ENCODE data around the gene METAP1D.
"Not testable (repeated sequence)": the region's sequence is repeated elsewhere in the genome, so short reads cannot be mapped to it uniquely, and the experiment has no call there.

METAP1D gene

DNA sequence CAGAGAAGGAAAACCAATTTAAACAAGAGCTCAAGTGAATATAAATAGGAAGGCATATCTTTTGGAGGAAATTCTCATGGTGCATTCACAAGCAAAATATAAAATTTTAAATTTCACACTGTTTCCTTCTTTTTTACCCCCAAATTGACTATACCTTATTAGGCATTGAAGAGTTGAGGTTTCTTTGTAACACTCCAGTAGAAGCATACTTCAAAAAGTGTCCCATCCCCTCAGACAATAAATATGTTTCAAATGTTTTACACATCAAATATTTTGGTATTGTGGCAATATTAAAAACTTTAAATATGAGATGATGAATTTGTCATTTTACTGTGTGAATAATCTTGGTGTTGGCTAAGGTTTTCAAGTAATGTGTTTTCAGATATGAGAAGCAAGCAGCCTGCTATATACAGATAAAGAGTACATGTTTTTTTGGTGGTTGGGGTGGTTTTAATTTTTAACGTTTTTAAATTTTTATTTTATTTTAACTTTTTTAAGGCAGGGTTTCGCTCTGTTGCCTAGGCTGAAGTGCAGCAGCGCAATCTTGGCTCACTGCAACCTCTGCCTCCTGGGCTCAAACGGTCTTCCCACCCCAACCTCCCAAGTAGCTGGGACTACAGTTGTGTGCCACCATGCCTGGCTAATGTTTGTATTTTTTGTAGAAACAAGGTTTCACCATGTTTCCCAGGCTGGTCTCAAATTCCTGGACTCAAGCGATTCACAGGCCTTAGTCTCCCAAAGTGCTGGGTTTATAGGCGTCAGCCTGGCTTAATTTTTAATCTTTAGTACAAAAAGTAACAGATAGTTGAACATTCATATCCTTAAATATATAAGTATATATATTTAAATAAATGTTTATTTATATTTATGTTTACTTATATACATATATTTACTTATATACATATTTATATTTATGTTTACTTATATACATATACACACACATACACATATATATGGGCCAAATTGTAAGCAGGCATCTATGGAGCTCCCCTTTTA lies 49.1 kb downstream of the METAP1D start:
- no peaks in the 10 kb centered on the region for H3K9me3 Mint-ChIP-seq
- H3K27ac Mint-ChIP-seq = no peak overlapping the region
- peaks cover 5% of the 10 kb centered on the region for H3K4me1 Mint-ChIP-seq
- H3K36me3 Mint-ChIP-seq = no peaks in the 10 kb centered on the region
- no peaks in the 10 kb centered on the region for H3K27me3 Mint-ChIP-seq
- DNase-seq = no peak
- CTCF ChIA-PET = interaction anchor here (1.3 kb wide), 1 partner anchor 11 kb away, joined by 3 read pairs; no protein-coding TSS in a partner anchor
- no peak overlapping the region for H3K4me3 Mint-ChIP-seq

DNA sequence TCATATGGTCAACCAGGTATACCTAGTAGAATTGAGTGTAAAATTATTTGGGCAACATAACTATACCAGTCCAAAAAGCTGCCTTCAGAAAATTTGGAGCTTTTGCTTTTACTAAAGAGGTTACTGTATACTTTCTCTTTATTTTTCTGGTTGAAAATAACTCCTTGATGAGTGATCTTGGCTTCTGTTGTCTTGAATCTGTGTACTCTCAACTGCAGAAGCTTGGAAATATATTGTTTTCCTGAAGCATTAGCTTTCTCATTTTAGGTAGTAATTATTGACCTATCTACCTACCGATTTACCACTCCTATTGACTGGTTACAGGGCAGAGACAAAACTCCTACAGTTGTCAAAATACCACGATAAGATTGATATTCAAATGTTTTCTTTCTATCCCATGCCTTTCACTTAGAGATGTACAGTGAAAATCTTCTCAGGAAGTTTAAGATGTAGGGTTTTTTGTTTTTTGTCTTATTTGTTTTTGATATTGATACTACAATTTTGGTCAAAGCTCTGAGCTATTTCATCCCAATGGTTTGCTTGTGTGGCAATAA lies 49.9 kb downstream of the METAP1D start:
- no peaks in the 10 kb centered on the region for H3K9me3 Mint-ChIP-seq
- H3K36me3 Mint-ChIP-seq = no peaks in the 10 kb centered on the region
- CTCF ChIA-PET = interaction anchor here (1.3 kb wide), 1 partner anchor 12 kb away, joined by 3 read pairs; no protein-coding TSS in a partner anchor
- no peak overlapping the region for H3K27ac Mint-ChIP-seq
- H3K4me1 Mint-ChIP-seq = peaks cover 5% of the 10 kb centered on the region
- no peaks in the 10 kb centered on the region for H3K27me3 Mint-ChIP-seq
- DNase-seq = no peak
- H3K4me3 Mint-ChIP-seq = no peak overlapping the region

DNA sequence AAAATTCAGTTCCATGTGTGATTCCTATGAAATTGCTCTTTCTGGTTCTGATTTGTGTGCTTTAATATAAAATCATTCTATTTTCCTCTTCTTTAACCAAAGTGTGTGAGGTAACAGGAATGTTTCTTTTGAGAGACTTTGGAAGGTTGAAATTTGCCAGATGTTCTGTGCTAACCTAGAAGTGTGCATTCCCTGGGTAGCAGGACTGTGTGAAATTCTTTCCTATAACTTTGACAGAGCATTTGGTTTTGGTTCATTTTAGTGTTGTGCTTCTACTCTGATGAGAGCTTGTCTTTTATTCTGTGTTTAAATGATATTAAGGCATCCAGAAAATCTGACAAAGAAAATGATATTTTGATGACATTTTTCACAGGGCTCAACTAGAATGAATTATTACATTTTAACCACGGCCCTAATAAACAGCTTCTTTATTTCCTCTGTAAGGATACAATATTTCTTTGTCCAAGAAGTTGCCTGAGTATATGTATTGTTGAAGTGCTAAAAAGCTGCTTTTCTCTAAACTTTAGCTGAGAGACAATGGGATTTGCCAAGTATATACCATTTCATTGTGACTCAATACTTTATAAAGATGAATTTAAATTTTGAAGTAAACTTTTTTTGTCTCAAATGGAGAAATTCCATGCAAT lies 50.8 kb downstream of the METAP1D start:
- CTCF ChIA-PET = no interaction called here
- no peaks in the 10 kb centered on the region for H3K27me3 Mint-ChIP-seq

DNA sequence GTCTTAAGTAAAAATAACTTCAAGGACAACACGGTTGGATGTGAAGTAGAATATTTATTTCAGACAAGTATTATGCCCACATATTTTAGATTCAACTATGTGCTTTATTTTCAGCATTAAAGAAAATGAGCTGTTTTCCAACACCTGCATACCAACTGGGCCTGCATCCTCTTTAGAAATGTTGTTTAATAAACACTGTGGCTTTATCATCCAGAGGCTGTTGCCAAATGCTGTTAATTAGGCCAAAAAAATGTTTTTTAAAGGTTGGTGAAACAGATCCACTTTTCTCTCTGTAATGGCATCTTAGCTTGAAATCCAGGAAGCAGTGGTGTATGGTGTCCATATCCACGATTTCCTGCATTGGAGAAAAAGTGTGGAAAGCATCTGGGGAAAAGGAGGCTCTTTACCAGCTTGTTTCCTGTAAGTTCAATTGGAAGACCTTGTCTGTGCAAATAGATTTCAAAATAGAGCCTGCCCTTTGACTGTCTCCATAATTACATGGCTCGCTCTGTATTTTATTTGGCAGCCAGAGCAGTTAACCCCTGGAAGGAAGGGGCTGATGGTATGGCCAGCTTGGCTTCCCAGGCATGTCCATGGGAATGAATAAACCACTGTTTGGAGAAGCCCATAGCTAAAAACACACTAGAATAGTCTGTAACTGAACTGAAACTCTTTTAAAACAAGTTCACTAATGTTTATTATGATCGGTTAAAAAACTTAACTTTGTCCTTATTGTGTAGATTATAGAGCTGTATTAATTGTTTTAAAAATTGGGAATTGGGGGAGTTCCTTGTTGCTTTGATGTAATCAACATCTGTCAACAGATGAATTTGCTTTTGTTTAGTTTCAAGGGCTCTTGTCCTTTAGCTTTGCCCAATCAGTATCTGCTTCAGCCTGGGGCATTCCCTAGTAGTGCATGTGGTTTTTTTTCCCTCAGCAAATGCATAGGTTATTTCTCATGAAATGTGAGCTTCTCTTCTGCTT lies 52.5 kb downstream of the METAP1D start:
- CTCF ChIA-PET = no interaction called here
- Mint-ChIP-seq H3K36me3 (no peaks in the 10 kb centered on the region), H3K27ac (no peak overlapping the region), H3K9me3 (no peaks in the 10 kb centered on the region), H3K4me1 (no peaks in the 10 kb centered on the region), H3K27me3 (no peaks in the 10 kb centered on the region), H3K4me3 (no peak overlapping the region)
- no peak for DNase-seq

More for the DNA sequence above, 50.8 kb downstream of the METAP1D start:
- no peak for DNase-seq
- no peak overlapping the region for H3K4me3 Mint-ChIP-seq
- H3K27ac Mint-ChIP-seq = no peak overlapping the region
- peaks cover 5% of the 10 kb centered on the region for H3K4me1 Mint-ChIP-seq
- H3K36me3 Mint-ChIP-seq = no peaks in the 10 kb centered on the region
- H3K9me3 Mint-ChIP-seq = no peaks in the 10 kb centered on the region

DNA sequence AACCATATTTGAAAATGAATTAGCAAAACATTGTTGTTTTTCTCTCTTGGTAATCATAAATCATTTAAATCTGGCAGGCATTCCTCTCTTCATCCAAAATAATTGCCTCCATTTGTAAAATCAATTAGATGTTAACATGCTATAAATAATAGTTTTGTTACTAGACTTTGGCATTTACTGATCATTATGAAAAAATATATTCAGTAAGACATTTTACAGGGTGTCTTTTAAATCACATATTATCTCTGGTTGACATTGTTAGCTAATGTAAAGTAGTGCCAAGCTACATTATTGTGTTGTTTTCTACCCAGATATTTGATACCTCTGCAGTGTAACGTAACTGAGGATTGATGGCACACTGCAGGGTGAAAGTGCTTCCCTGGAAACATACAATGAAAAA lies 53.7 kb downstream of the METAP1D start:
- no peak overlapping the region for H3K27ac Mint-ChIP-seq
- CTCF ChIA-PET = no interaction called here

DNA sequence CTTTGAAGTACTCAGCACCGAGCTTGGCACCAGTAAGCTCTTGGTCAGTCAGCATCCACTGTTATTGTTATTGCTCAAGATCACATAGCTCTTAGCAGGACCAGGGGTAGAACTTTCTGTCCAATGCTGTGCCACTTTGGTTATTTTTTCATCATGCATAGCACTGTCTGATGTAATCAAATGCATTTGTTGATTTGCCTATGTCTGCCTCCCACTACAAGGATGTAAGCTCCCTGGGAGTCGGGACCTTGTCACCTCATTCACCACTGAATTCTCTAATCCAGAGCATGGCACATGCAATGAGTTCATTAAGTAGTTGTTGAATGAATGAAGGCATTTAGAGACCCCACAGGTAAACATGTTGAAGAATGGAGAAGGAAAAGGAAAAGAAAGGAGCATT lies 56.5 kb downstream of the METAP1D start:
- Mint-ChIP-seq H3K4me1 (peaks cover 2% of the 10 kb centered on the region), H3K27ac (no peak overlapping the region), H3K36me3 (no peaks in the 10 kb centered on the region), H3K4me3 (no peak overlapping the region), H3K9me3 (no peaks in the 10 kb centered on the region), H3K27me3 (no peaks in the 10 kb centered on the region)
- CTCF ChIA-PET = no interaction called here
- no peak for DNase-seq

More for the DNA sequence above, 53.7 kb downstream of the METAP1D start:
- no peak for DNase-seq
- Mint-ChIP-seq H3K27me3 (no peaks in the 10 kb centered on the region), H3K36me3 (no peaks in the 10 kb centered on the region), H3K4me1 (no peaks in the 10 kb centered on the region), H3K4me3 (no peak overlapping the region), H3K9me3 (no peaks in the 10 kb centered on the region)

DNA sequence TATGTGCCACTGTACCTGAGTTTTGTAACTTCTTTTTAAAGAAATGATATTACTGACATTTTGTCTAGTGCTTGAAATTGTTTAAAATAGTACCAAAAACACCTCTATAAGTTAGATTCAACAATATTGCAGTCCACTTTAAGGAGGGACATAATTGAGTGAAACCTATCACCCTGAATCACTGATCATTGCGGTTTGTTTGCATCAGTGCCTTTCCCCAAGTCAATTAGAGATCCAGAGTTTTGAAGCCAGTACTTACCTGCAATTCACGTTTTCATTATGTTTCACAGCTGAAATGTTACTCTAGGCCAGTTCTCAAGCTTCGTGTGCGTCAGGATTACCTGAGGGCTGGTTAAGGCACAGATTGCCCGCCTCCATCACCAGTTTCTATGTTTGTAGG lies 58.9 kb downstream of the METAP1D start:
- no peak overlapping the region for H3K27ac Mint-ChIP-seq
- no peak overlapping the region for H3K4me3 Mint-ChIP-seq
- no peak for DNase-seq
- no peaks in the 10 kb centered on the region for H3K36me3 Mint-ChIP-seq
- no peaks in the 10 kb centered on the region for H3K9me3 Mint-ChIP-seq
- H3K4me1 Mint-ChIP-seq = peaks cover 2% of the 10 kb centered on the region
- CTCF ChIA-PET = interaction anchor here (0.6 kb wide), 1 partner anchor 358 kb away, joined by 3 read pairs; no protein-coding TSS in a partner anchor
- no peaks in the 10 kb centered on the region for H3K27me3 Mint-ChIP-seq

DNA sequence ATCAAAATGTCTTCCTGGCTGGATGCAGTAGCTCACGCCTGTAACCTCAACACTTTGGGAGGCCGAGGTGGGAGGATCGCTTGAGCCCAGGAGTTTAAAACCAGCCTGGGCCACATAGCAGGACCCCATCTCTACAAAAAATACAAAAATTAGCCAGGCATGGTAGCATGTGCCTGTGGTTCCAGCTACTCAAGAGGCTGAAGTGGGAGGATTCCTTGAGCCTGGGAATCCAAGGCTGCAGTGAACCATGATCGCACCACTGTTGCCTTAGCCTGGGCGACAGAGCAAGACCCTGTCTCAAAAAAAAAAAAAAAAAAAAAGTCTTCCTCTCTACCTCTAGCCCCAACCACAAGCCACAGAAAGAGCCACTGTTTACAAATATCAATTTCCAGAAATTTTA lies 60.4 kb downstream of the METAP1D start:
- not testable (repeated sequence) for H3K9me3 Mint-ChIP-seq, H3K27me3 Mint-ChIP-seq, H3K27ac Mint-ChIP-seq, H3K36me3 Mint-ChIP-seq, DNase-seq, H3K4me3 Mint-ChIP-seq, H3K4me1 Mint-ChIP-seq
- CTCF ChIA-PET = interaction anchor here (0.7 kb wide), 1 partner anchor 36 kb away, joined by 3 read pairs; no protein-coding TSS in a partner anchor

DNA sequence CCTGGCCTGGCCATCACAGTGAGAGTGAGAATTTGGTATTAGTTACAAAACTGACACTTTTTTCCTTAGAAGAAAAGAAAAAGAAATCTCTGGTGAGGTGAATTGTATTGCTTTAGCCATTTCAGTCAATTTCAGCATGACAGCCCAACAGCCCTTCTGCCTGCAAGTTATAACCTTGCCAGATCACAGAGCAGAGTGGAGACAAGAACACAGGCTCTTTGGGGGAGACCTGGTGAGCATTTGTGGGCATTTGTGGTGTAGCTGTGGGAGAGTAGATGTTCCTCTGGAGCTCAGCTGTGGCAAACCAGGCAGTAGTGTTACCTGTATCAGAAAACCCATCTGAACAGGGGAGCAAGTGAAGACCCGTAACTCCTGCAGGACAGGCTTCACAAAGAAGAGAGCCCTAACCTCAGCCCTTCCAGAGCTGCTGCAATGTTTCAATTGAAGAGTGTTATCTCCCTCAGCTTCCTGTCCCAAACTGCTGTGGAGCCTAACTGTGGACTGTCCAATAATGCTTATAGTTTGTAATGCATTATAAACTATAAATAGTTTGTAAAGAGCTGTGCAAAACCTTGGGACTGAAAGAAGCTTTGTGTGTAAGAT lies 62.8 kb downstream of the METAP1D start:
- CTCF ChIA-PET = interaction anchor here (1.0 kb wide), 1 partner anchor 25 kb away, joined by 4 read pairs; no protein-coding TSS in a partner anchor
- Mint-ChIP-seq H3K27ac (no peak overlapping the region), H3K9me3 (no peaks in the 10 kb centered on the region), H3K4me1 (peaks cover 9% of the 10 kb centered on the region), H3K4me3 (no peak overlapping the region), H3K36me3 (no peaks in the 10 kb centered on the region), H3K27me3 (no peaks in the 10 kb centered on the region)
- DNase-seq = no peak

DNA sequence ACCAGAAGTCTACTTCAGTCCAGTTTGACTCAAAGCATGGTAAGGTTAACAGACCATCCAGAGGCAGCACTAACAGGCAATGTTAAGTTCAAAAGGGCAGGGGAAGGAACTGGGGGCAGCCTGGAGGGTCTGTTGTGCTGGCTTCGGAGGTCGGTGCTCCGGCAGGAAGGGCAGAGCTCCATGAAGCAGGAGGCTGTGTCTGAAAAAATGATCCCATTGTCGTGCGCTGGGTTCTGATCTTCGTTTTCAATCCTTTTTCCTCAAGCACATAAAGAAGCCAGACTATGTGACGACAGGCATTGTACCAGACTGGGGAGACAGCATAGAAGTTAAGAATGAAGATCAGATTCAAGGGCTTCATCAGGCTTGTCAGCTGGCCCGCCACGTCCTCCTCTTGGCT lies 63.7 kb downstream of the METAP1D start:
- no peaks in the 10 kb centered on the region for H3K9me3 Mint-ChIP-seq
- CTCF ChIA-PET = interaction anchor here (1.0 kb wide), 1 partner anchor 26 kb away, joined by 4 read pairs; no protein-coding TSS in a partner anchor
- H3K27me3 Mint-ChIP-seq = no peaks in the 10 kb centered on the region

DNA sequence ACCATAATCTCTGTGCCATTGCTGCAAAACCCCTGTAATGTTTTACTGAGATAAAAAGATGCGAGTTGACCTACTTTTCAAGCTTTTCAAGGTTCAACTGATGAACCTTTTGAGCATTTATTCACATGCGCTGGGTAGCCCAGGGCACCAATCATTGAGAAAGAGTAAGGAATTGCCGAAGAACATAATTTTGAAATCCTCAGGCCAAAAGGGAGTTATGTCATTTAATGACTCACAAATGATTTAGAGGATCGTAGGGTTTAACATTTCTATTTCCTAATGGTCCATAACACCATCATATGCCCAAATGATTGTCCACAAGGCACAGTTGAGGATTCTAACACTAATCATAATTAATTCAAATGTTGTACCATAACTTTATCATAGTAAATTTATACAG lies 65.4 kb downstream of the METAP1D start:
- H3K4me1 Mint-ChIP-seq = peaks cover 9% of the 10 kb centered on the region
- H3K36me3 Mint-ChIP-seq = no peaks in the 10 kb centered on the region
- no peaks in the 10 kb centered on the region for H3K9me3 Mint-ChIP-seq
- no peak overlapping the region for H3K27ac Mint-ChIP-seq
- CTCF ChIA-PET = no interaction called here
- H3K4me3 Mint-ChIP-seq = no peak overlapping the region
- no peak for DNase-seq
- peaks cover 5% of the 10 kb centered on the region for H3K27me3 Mint-ChIP-seq

More for the DNA sequence above, 63.7 kb downstream of the METAP1D start:
- H3K36me3 Mint-ChIP-seq = no peaks in the 10 kb centered on the region
- no peak overlapping the region for H3K27ac Mint-ChIP-seq
- no peak overlapping the region for H3K4me3 Mint-ChIP-seq
- DNase-seq = no peak
- peaks cover 9% of the 10 kb centered on the region for H3K4me1 Mint-ChIP-seq

DNA sequence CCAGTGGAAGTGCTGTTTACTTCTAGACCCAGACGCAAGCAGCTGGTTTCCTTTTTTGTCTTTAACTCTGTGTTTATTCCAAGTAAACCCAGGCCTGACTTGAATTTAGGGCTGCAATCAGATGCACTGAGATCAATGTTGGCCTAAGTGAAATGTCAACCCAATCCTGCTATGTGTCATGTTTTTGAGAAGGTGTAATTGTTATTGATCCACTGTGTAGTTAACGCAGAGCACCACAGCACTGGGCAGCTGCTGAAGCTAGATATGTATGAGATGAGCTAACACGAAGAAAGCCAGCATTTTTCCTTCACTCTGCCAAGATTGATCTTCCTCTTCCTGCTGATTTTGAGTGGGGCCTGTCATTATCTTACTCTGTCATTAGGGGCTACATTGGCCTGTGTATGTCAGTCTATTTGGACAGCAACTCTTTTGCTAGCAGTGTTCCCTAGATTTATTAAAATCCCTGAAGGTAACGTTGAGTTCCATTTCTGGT lies 66.7 kb downstream of the METAP1D start:
- no peak overlapping the region for H3K4me3 Mint-ChIP-seq
- CTCF ChIA-PET = no interaction called here
- DNase-seq = no peak
- H3K27me3 Mint-ChIP-seq = peaks cover 5% of the 10 kb centered on the region
- peaks cover 7% of the 10 kb centered on the region for H3K4me1 Mint-ChIP-seq
- H3K9me3 Mint-ChIP-seq = no peaks in the 10 kb centered on the region
- H3K27ac Mint-ChIP-seq = no peak overlapping the region
- H3K36me3 Mint-ChIP-seq = no peaks in the 10 kb centered on the region

DNA sequence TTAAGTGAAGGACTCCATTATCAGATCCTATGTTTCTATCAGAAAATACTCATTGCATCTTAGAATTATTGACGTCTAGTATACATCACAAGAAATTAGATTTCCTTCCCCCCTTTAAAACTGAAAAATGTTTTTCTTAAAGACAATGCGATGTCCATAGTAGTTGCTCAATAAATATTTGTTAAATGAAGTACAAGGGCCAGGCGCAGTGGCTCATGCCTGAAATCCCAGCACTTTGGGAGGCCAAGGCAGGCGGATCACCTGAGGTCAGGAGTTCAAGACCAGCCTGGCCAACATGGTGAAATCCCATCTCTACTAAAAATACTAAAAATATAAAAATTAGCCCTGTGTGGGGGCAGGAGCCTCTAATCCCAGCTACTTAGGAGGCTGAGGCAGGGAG lies 68.2 kb downstream of the METAP1D start:
- H3K4me3 Mint-ChIP-seq, H3K9me3 Mint-ChIP-seq, H3K36me3 Mint-ChIP-seq, H3K27ac Mint-ChIP-seq, H3K4me1 Mint-ChIP-seq, CTCF ChIA-PET, DNase-seq, H3K27me3 Mint-ChIP-seq: not testable (repeated sequence)
